Transverse colon (tissue), 4 donors: ENCODE measurements around the gene CRYBG2.

ENCODE experiments used
- POLR2A ChIP-seq: fragments of 450-650 bp; IDR thresholded peaks from one replicate; pipeline ENCODE4 v1.6.1; 2016; ENCODE audit warnings: antibody characterized with exemption, mild to moderate bottlenecking, moderate library complexity
- POLR2AphosphoS5 ChIP-seq, 3 donors: sonication (generic); formaldehyde crosslinking; IDR thresholded peaks; one replicate each; pipeline ENCODE4 v1.6.1; 2016; ENCODE audit warnings: antibody characterized with exemption in 3 of 3
- TF ChIP-seq, protein P1 (sequence below), 5 experiments: fragments of 200-600 bp in 3 of 5; fragments of 450-650 bp in 2 of 5; sonication (generic) in 3 of 5; IDR thresholded peaks; 1 replicate in 2 of 5; 2 replicates in 3 of 5; pipeline ENCODE4 v1.5.1; 2016 to 2017; ENCODE audit warnings: antibody characterized with exemption in 5 of 5, inconsistent platforms in 3 of 5, mild to moderate bottlenecking in 2 of 5, moderate library complexity in 1 of 5

DNA sequence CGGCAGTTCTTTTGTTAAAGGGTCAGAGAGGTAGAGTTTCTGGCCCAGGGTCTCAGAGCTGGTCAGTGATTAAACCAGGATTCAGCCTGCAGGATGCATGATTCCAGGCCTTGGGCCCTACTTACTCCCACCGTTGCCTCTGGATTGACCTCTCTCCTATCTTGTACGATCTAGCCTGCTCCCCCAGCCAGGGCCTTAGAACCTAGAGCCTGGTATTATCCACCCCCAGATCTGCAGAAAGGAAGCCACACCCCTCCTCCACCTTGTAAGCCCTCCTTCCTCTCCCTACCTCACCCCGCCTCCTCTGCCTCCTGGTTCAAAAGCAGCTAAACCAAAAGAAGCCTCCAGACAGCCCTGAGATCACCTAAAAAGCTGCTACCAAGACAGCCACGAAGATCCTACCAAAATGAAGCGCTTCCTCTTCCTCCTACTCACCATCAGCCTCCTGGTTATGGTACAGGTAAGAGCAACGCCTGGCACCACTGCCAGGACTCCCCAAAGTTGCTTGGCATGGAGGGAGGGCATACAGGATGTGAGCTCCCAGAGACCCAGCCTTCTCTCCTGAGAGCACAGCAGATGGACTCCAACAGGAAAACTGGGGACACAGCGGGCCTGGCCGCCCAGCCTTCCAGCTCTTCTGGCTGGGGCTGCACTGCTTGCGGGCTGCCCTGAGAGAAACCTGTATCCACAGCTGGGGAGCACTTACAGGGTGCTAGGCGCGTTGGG, 36.2 kb downstream of the CRYBG2 start, which contains the start of gene CD52:
- TF ChIP-seq, protein P1, sequence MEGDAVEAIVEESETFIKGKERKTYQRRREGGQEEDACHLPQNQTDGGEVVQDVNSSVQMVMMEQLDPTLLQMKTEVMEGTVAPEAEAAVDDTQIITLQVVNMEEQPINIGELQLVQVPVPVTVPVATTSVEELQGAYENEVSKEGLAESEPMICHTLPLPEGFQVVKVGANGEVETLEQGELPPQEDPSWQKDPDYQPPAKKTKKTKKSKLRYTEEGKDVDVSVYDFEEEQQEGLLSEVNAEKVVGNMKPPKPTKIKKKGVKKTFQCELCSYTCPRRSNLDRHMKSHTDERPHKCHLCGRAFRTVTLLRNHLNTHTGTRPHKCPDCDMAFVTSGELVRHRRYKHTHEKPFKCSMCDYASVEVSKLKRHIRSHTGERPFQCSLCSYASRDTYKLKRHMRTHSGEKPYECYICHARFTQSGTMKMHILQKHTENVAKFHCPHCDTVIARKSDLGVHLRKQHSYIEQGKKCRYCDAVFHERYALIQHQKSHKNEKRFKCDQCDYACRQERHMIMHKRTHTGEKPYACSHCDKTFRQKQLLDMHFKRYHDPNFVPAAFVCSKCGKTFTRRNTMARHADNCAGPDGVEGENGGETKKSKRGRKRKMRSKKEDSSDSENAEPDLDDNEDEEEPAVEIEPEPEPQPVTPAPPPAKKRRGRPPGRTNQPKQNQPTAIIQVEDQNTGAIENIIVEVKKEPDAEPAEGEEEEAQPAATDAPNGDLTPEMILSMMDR (IDR thresholded peaks at IDR 0.05), result no peak
- TF ChIP-seq POLR2A (peak; percentile 43), POLR2AphosphoS5 (IDR thresholded peaks at IDR 0.05) (peak in 2 of 3 donors; percentile 33 to 42)
